SIG-M5 (cell line): ENCODE data around the gene LAMA4.

Experiments used
- DNase-seq: peaks from one replicate; lab custom pipeline; 2025; lab: John Stamatoyannopoulos, UW

LAMA4 gene

GRCh38 chr6:112279031-112279935, 24.9 kb upstream of the LAMA4 start:
- DNase-seq: no peak

- DNase-seq: no peak
These were observed 21.0 kb upstream of the LAMA4 start for GRCh38 chr6:112275365-112275764.

GRCh38 chr6:112274774-112275173, 20.4 kb upstream of the LAMA4 start:
- no peak for DNase-seq

- no peak for DNase-seq
These were observed 18.4 kb upstream of the LAMA4 start for GRCh38 chr6:112272799-112273198.

- DNase-seq: no peak
These were observed 16.4 kb upstream of the LAMA4 start for GRCh38 chr6:112270756-112271155.

GRCh38 chr6:112269979-112270566, 15.7 kb upstream of the LAMA4 start:
- no peak for DNase-seq

GRCh38 chr6:112269114-112269513, 14.7 kb upstream of the LAMA4 start:
- no peak for DNase-seq

GRCh38 chr6:112268654-112269053, 14.3 kb upstream of the LAMA4 start:
- no peak for DNase-seq

- DNase-seq: no peak
These were observed 13.7 kb upstream of the LAMA4 start for GRCh38 chr6:112268019-112268418.

- no peak for DNase-seq
These were observed 12.0 kb upstream of the LAMA4 start for GRCh38 chr6:112266331-112266730.

- no peak for DNase-seq
These were observed 4.9 kb upstream of the LAMA4 start for GRCh38 chr6:112259337-112259675.

- DNase-seq: no peak
These were observed 4.4 kb upstream of the LAMA4 start for GRCh38 chr6:112258642-112259336.

- DNase-seq: no peak
These were observed 3.0 kb upstream of the LAMA4 start for GRCh38 chr6:112257178-112257855.

GRCh38 chr6:112254921-112255320, 554 bp upstream of the LAMA4 start:
- no peak for DNase-seq

- DNase-seq: no peak
These were observed 898 bp downstream of the LAMA4 start for GRCh38 chr6:112253498-112253840.

- no peak for DNase-seq
These were observed 1.5 kb downstream of the LAMA4 start for GRCh38 chr6:112252571-112253497.

GRCh38 chr6:112251171-112251875, 3.0 kb downstream of the LAMA4 start:
- no peak for DNase-seq

GRCh38 chr6:112249489-112249888, 4.9 kb downstream of the LAMA4 start:
- DNase-seq: no peak

- no peak for DNase-seq
These were observed 7.1 kb downstream of the LAMA4 start for GRCh38 chr6:112247275-112247674.

- DNase-seq: no peak
These were observed 8.7 kb downstream of the LAMA4 start for GRCh38 chr6:112245511-112246203.
